ENCODE data around the gene ZEB2.

- no peak for TF ChIP-seq CTCF (IDR thresholded peaks at IDR 0.05)
- TF ChIP-seq POLR2A (IDR thresholded peaks at IDR 0.05): no peak
- TF ChIP-seq EP300 (IDR thresholded peaks at IDR 0.05): no peak
Observed at GRCh38 chr2:144454466-144455287, 65.2 kb downstream of the ZEB2 start.

Measured in stomach (tissue), 4 donors.